Posterior cingulate gyrus (tissue), 11 donors: ENCODE data around the gene ZSCAN2.

Source experiments
- DNase-seq, 10 donors: peaks; one replicate each; pipeline versions ENCODE4 v3.0.0 to v3.0.0-alpha.2; 2020 to 2021; ENCODE audit warnings: mixed read lengths in 3 of 10
- intact Hi-C: fragments of 100-400 bp; cut with DNase I; formaldehyde crosslinking; loops from one replicate; pipeline ENCODE4 v1.15.1; 2023

Gene ZSCAN2

DNA sequence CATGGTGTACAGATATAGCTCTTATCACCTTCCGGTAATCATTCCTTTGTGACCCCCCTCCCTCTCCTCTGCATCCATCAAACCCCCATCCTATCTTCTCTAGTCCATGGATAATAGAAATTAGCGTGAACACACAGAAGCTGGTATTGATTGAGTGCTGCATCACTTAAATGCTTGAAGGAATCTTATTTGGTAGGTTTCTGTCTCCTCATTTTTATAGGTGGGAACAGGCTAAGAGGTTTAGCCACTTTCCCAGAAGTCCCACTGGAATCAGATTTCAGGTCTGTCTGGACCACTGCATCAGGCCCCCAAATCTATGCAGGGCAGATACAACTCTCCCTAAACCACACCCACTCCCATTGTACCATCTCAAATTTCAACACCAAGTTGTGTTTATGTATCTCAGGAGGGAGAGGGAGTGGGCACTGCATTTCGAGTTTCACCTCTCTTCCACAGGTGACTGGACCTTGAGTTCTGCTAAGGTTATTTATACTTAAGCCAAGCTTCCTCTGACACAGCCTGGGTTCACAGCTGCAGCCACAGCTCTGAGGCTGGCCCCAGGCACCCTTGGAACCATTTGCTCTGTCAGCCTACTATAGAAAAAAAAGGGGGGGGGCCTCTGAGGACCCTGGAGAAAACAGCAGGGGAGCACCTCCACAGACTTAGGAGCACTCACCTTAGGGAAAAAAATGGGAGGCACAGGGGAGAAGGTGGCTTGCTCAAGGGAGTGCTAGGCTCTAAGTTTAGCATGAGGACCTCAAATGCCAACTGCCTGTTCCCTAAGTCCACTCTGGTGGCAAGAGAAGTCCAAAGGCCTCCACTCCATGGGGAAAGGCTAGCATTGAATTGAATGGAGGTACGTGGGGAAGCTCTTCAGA, 59.3 kb downstream of the ZSCAN2 start:
- intact Hi-C loops, result loop anchor here (5.0 kb wide), 2 partner anchors 57 to 272 kb away; partner anchors contain the start of gene SEC11A
- no peak for DNase-seq

DNA sequence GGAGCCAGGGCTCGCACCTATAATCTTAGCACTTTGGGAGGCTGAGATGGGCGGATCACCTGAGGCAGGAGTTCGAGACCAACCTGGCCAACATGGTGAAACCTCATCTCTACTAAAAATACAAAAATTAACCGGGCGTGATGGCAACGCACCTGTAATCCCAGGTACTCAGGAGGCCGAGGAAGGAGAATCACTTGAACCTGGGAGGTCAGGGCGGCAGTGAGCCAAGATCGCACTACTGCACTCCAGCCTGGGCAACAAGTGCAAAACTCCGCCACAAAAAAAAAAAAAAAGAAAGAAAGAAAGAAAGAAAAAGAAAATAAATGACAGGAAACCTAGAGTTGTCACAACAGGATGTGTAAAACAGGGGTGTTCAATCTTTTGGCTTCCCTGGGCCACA, 60.2 kb downstream of the ZSCAN2 start:
- no peak for DNase-seq
- intact Hi-C loops, result no loop called here

DNA sequence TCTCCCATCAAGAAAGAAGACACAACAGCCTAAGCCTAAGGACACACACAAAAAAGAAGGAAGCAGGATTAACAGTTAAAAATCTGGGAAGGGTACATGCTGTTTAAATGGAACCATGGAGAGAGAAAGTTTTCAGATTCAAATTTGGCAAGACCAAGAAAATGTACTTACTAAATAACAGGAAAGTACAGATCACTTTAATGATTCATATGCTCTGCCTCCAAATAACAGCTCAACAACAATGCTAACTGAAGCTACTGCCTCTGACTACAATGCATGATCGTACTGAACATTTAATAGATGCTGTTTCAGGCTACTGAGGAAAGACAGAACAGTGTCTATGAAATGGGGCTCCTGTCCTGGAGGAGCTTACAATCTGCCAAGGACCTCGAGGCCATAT, 65.6 kb downstream of the ZSCAN2 start:
- intact Hi-C loops, result no loop called here
- no peak for DNase-seq

DNA sequence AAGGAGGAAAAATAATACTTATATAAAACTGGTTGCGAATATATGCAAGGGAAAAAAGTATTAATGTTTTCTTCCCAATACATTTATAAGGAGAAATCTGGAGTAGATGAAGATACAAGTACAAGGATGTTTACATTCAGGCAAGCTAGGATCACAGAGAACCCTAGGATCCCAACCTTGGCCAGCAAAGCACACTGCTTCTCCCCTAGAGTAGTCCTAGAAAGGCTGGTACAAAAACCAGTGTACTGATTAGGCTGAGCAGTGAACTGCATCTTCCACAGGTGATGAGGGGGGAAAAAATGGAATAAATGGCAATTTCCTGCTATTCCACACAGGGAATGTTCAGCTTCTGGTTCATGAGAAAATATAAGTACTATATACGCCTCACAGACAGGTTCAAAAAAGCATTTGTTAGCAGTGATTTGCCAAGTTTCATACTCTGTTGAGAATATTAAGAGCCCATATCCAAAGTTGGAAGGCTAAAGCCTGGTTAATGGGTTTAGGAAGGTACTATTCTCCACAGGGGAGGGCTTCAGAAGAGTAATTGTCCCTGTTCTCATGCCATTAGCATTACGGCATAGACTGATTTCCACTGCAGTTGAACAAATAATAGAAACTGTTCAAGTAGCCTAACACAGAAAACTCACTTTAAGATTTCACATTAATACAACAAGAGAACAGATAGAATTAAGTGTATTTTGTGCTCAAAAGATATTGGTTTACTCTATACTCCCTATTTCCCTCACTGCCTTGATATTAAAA, 67.6 kb downstream of the ZSCAN2 start:
- intact Hi-C loops, result no loop called here
- no peak for DNase-seq

DNA sequence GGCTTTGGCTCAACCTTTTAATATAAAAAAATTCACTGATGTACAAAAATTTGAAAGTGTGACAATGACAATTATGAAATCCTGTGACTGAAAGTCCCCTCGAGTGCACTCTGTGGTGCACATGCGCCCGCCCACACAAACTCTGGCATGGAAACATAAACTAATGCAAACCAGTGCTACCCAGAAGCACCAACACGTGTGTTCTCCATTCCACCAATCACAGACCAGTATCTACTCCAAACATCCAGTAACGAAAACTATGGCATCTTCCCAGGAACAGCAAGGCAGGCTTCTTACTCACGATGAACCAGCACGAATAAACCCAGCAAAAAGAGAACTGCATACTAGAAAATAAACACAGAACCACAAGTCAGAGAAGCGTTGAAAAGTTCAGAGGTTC, 68.9 kb downstream of the ZSCAN2 start:
- DNase-seq, result no peak
- intact Hi-C loops, result no loop called here

DNA sequence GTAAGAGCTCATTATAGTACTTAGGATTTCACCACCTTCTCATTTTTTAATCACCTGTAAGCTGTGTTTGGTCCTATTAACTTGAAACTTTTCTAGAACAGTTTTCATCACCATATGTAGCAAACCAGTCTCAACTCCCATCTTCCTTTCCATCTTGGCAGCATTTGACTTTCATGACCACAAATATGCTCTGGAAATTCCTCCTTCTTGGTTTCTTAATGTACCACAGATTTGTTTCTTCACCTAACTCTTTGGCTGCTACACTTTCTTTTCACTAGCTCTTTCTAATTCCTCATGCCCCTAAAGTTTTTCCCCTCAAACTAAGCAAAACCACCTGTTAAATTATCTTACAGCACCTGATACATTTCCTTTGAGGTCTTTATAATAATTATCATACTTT, 70.4 kb downstream of the ZSCAN2 start:
- no peak for DNase-seq
- intact Hi-C loops, result no loop called here
